HCT116 (cell line): ENCODE data around the gene MYRFL.

Source experiments
- CBX3 ChIP-seq: IDR thresholded peaks from 2 replicates; pipeline ENCODE4 v1.6.1; 2012; ENCODE audit warnings: low read depth
- EZH2phosphoT487 ChIP-seq: fragments of 200-600 bp; IDR thresholded peaks from 2 replicates; pipeline ENCODE4 v1.6.1; 2018; ENCODE audit warnings: antibody characterized with exemption, borderline replicate concordance
- JUND ChIP-seq: IDR thresholded peaks from 2 replicates; pipeline ENCODE4 v1.6.1; 2012
- POLR2A ChIP-seq: IDR thresholded peaks from 2 replicates; pipeline ENCODE4 v1.7.0; 2011; ENCODE audit warnings: borderline replicate concordance; ENCODE audit not compliant: insufficient read depth, insufficient read length; ENCODE audit errors: extremely low read depth
- POLR2AphosphoS5 ChIP-seq: IDR thresholded peaks from 2 replicates; pipeline ENCODE4 v1.6.1; 2011; ENCODE audit warnings: mild to moderate bottlenecking, low read depth, low read length, moderate library complexity
- SIN3A ChIP-seq: IDR thresholded peaks from 2 replicates; pipeline ENCODE4 v1.6.1; 2012; ENCODE audit warnings: low read depth
- ZFX ChIP-seq: fragments of 450-650 bp; IDR thresholded peaks from 2 replicates; pipeline ENCODE4 v1.6.1; 2017
- TF ChIP-seq, protein P1 (sequence below), 3 experiments: fragments of 200-600 bp in 1 of 3; sonication (generic) in 1 of 3; IDR thresholded peaks in 2 of 3; conservative IDR thresholded peaks in 1 of 3; 2 replicates each; pipeline ENCODE4 v1.5.1; 2012 to 2017; ENCODE audit warnings: low read depth in 2 of 3, low read length in 2 of 3, antibody characterized with exemption in 1 of 3, borderline replicate concordance in 1 of 3, control low read depth in 1 of 3, mild to moderate bottlenecking in 1 of 3, mixed read lengths in 1 of 3, mixed run types in 1 of 3, moderate library complexity in 1 of 3; ENCODE audit not compliant: insufficient read depth in 1 of 3
- TF ChIP-seq, protein P2 (sequence below): IDR thresholded peaks from 2 replicates; pipeline ENCODE4 v1.6.1; 2012
- TF ChIP-seq, protein P3 (sequence below): IDR thresholded peaks from 2 replicates; pipeline ENCODE4 v1.6.1; 2012; ENCODE audit warnings: low read depth
- TF ChIP-seq, protein P4 (sequence below): IDR thresholded peaks from 2 replicates; pipeline ENCODE4 v1.6.1; 2012
- TF ChIP-seq, protein P5 (sequence below): IDR thresholded peaks from 2 replicates; pipeline ENCODE4 v1.6.1; 2011; ENCODE audit warnings: mild to moderate bottlenecking, low read length, moderate library complexity; ENCODE audit not compliant: insufficient replicate concordance; ENCODE audit errors: extremely low read depth

DNA sequence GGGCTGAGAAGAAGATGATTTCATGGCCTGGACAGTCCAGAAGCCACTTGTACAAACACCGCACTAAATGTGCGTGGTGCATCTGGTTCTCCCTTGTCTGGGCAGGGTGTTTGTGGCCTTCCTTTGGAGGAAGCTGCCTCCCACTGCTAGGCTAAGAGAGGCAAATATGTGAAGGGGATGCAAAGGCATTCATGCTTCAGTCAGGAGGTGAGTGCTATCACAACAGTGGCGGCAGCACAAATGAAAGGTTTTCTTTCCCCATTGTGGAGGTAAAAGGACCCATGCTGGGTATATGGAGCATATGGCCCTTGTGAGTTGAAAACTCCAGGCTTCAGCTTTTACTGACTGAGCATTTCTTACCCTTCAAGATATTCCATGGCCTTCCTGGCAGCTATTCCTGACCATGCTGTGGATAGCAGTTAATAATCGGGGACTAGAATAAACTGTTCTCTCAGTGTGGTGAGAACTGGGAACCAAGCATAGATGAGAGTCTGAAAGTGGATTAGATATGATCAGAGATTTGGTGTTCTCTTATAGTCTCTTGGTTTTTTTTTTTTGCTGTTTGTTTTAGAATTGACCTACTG is 69.9 kb downstream of the MYRFL start:
- no peak for TF ChIP-seq POLR2A
- TF ChIP-seq, protein P1, sequence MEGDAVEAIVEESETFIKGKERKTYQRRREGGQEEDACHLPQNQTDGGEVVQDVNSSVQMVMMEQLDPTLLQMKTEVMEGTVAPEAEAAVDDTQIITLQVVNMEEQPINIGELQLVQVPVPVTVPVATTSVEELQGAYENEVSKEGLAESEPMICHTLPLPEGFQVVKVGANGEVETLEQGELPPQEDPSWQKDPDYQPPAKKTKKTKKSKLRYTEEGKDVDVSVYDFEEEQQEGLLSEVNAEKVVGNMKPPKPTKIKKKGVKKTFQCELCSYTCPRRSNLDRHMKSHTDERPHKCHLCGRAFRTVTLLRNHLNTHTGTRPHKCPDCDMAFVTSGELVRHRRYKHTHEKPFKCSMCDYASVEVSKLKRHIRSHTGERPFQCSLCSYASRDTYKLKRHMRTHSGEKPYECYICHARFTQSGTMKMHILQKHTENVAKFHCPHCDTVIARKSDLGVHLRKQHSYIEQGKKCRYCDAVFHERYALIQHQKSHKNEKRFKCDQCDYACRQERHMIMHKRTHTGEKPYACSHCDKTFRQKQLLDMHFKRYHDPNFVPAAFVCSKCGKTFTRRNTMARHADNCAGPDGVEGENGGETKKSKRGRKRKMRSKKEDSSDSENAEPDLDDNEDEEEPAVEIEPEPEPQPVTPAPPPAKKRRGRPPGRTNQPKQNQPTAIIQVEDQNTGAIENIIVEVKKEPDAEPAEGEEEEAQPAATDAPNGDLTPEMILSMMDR (IDR thresholded peaks at IDR 0.05 in 2 of 3, conservative IDR thresholded peaks at IDR 0.05 in 1 of 3; ENCODE audit: borderline replicate concordance in 1 of 3, insufficient read depth in 1 of 3, low read depth in 2 of 3, low read length in 2 of 3), result no peak
- TF ChIP-seq ZFX, result no peak
- no peak for TF ChIP-seq SIN3A
- TF ChIP-seq, protein P2, sequence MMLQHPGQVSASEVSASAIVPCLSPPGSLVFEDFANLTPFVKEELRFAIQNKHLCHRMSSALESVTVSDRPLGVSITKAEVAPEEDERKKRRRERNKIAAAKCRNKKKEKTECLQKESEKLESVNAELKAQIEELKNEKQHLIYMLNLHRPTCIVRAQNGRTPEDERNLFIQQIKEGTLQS, result no peak
- no peak for TF ChIP-seq POLR2AphosphoS5
- TF ChIP-seq JUND, result no peak
- TF ChIP-seq, protein P3, sequence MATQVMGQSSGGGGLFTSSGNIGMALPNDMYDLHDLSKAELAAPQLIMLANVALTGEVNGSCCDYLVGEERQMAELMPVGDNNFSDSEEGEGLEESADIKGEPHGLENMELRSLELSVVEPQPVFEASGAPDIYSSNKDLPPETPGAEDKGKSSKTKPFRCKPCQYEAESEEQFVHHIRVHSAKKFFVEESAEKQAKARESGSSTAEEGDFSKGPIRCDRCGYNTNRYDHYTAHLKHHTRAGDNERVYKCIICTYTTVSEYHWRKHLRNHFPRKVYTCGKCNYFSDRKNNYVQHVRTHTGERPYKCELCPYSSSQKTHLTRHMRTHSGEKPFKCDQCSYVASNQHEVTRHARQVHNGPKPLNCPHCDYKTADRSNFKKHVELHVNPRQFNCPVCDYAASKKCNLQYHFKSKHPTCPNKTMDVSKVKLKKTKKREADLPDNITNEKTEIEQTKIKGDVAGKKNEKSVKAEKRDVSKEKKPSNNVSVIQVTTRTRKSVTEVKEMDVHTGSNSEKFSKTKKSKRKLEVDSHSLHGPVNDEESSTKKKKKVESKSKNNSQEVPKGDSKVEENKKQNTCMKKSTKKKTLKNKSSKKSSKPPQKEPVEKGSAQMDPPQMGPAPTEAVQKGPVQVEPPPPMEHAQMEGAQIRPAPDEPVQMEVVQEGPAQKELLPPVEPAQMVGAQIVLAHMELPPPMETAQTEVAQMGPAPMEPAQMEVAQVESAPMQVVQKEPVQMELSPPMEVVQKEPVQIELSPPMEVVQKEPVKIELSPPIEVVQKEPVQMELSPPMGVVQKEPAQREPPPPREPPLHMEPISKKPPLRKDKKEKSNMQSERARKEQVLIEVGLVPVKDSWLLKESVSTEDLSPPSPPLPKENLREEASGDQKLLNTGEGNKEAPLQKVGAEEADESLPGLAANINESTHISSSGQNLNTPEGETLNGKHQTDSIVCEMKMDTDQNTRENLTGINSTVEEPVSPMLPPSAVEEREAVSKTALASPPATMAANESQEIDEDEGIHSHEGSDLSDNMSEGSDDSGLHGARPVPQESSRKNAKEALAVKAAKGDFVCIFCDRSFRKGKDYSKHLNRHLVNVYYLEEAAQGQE, result no peak
- TF ChIP-seq, protein P4, sequence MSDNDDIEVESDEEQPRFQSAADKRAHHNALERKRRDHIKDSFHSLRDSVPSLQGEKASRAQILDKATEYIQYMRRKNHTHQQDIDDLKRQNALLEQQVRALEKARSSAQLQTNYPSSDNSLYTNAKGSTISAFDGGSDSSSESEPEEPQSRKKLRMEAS, result no peak
- TF ChIP-seq, protein P5, sequence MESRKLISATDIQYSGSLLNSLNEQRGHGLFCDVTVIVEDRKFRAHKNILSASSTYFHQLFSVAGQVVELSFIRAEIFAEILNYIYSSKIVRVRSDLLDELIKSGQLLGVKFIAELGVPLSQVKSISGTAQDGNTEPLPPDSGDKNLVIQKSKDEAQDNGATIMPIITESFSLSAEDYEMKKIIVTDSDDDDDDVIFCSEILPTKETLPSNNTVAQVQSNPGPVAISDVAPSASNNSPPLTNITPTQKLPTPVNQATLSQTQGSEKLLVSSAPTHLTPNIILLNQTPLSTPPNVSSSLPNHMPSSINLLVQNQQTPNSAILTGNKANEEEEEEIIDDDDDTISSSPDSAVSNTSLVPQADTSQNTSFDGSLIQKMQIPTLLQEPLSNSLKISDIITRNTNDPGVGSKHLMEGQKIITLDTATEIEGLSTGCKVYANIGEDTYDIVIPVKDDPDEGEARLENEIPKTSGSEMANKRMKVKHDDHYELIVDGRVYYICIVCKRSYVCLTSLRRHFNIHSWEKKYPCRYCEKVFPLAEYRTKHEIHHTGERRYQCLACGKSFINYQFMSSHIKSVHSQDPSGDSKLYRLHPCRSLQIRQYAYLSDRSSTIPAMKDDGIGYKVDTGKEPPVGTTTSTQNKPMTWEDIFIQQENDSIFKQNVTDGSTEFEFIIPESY, result no peak
- no peak for TF ChIP-seq CBX3
- TF ChIP-seq EZH2phosphoT487, result no peak
